AG04449 (cell line): ENCODE results near the gene SYT15.

ENCODE experiments used
- CTCF ChIA-PET: fragments of 350-600 bp; formaldehyde crosslinking; extraction: SDS; loops from one replicate; lab custom pipeline; 2021; ENCODE audit warnings: antibody characterized with exemption; lab: Yijun Ruan, JAX
- POLR2A ChIA-PET: fragments of 400-600, 350-600 bp; formaldehyde crosslinking; extraction: SDS; loops from one replicate; lab custom pipeline; 2020; ENCODE audit warnings: antibody characterized with exemption, inconsistent platforms; lab: Yijun Ruan, JAX
- DNase-seq: peaks from one replicate; pipeline ENCODE4 v3.0.0-alpha.2; 2010; ENCODE audit warnings: low read depth, low spot score
- H3K4me3 ChIP-seq: 2 replicates; pipeline ENCODE4 v1.5.1; 2011; ENCODE audit warnings: low read depth, mild to moderate bottlenecking, control low read depth, low read length
- TF ChIP-seq, protein P1 (sequence below): IDR thresholded peaks from one replicate; pipeline ENCODE4 v1.5.1; 2011; ENCODE audit warnings: mild to moderate bottlenecking, moderate library complexity, low read length, control low read depth, inconsistent platforms; ENCODE audit not compliant: insufficient read depth; ENCODE audit errors: missing control alignments

SYT15 gene

DNA sequence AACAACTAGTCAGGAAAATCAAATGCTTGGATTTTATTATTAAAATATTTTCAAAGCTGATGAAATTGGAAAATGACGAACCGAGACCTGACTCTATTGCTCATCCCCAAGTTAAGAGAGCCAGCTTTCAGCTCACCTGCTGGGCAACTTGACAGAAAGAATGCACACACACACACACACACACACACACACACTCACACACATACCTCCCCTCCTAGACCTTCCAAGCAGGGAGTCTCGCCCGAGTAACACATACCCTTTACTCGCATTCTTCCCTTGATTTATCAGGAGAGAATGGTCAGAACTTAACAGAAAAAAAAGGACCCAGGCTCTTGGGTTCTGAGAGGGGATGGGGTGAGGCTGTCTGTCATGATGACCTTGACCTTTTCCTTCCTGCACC lies 41.6 kb upstream of the SYT15 start:
- POLR2A ChIA-PET: no interaction called here
- H3K4me3 ChIP-seq: no peak overlapping the region
- CTCF ChIA-PET: interaction anchor here (0.9 to 2.1 kb wide), 3 partner anchors 9 to 308 kb away, joined by 3 to 6 read pairs (median 4); no protein-coding TSS in a partner anchor
- TF ChIP-seq, protein P1, sequence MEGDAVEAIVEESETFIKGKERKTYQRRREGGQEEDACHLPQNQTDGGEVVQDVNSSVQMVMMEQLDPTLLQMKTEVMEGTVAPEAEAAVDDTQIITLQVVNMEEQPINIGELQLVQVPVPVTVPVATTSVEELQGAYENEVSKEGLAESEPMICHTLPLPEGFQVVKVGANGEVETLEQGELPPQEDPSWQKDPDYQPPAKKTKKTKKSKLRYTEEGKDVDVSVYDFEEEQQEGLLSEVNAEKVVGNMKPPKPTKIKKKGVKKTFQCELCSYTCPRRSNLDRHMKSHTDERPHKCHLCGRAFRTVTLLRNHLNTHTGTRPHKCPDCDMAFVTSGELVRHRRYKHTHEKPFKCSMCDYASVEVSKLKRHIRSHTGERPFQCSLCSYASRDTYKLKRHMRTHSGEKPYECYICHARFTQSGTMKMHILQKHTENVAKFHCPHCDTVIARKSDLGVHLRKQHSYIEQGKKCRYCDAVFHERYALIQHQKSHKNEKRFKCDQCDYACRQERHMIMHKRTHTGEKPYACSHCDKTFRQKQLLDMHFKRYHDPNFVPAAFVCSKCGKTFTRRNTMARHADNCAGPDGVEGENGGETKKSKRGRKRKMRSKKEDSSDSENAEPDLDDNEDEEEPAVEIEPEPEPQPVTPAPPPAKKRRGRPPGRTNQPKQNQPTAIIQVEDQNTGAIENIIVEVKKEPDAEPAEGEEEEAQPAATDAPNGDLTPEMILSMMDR: no peak
- no peak for DNase-seq

DNA sequence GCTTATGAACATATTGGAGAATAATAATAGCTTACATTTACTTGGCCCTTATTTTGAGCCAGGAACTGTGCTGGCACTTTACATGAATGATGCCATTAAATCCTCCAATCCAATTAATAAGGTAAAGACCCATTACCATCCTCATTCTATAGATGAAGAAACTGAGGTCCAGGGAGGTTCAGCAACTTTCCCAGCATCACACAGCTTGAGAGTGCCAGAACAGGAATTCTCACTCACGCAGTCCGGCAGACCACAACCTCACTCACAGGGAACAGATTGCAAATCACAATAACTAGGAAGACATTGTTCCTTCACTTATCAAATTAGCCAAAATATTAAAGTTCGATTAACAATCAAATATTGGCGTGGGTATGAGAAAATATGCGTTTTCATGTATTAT lies 40.8 kb upstream of the SYT15 start:
- POLR2A ChIA-PET: no interaction called here
- no peak for DNase-seq
- CTCF ChIA-PET: interaction anchor here (0.9 to 2.1 kb wide), 3 partner anchors 8 to 309 kb away, joined by 3 to 6 read pairs (median 4); no protein-coding TSS in a partner anchor
- TF ChIP-seq, protein P1: no peak
- H3K4me3 ChIP-seq: no peak overlapping the region

DNA sequence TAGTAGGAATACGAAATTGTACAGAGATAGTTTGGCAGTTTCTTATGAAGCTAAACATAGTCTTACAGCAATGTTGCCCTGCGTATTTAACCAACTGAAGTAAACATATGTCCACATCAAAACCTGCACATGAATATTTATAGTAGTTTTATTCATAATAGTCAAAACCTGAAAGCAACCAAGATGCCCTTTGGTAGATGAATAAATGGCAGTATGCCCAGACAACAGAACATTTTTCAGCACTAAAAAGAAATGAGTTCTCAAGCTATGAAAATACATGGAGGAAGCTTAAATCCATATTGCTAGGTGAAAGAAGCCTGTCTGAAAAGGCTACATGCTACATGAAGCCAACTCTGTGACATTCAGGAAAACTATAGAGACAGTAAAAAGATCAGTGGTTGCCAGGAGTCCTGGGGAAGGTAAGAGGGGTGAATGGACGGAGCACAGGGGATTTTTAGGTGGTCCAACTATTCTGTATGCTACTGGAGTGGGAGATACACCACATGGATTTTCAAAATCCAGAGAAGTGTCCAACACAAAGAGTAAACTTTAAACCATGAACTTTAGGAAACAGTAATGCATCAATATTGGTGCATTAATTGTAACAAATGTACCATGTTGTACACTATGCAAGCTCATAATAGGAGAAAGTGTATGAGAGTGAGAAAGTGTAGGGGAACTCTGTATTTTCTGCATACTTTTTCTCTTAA lies 40.1 kb upstream of the SYT15 start:
- no peak for DNase-seq
- TF ChIP-seq, protein P1: no peak
- H3K4me3 ChIP-seq: no peak overlapping the region
- CTCF ChIA-PET: interaction anchor here (1.4 to 2.1 kb wide), 2 partner anchors 9 to 15 kb away, joined by 4 to 5 read pairs; no protein-coding TSS in a partner anchor
- POLR2A ChIA-PET: interaction anchor here (1.1 kb wide), 1 partner anchor 8 kb away, joined by 3 read pairs; no protein-coding TSS in a partner anchor

DNA sequence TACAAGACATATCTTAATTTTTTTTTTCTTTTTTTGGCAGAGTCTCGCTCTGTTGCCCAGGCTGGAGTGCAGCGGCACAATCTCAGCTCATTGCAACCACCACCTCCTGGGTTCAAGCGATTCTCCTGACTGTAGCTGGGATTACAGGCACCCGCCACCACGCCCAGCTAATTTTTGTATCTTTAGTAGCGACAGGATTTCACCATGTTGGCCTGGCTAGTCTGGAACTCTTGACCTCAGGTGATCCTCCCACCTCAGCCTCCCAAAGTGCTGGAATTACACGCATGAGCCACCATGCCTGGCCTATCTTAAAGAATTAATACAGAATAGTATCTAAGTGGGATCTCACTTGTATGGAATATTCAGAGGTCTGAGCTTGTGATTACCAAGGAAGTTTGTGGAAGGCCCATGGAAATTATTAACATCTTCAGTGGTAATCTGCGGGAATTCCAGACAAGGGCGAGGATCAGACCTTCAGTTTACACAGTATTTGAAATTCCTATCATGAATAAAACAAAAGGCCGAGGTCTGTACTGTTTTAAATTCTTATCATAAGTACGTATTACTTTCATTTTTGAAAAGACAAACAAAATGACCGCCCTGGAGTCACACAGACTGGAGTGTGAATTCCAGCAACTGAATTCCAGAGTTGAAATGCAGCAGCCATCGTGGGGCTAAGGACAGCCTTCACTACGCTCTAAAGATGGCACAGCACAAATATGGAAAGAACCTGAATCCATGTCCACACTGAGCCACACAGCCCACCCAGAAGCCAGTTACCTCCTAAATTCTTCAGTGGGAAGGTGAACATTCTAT lies 39.1 kb upstream of the SYT15 start:
- TF ChIP-seq, protein P1: no peak
- H3K4me3 ChIP-seq: no peak overlapping the region
- ChIA-PET POLR2A (interaction anchor here (0.7 to 1.1 kb wide), 2 partner anchors 9 to 13 kb away, joined by 3 read pairs; no protein-coding TSS in a partner anchor), CTCF (interaction anchor here (0.7 to 2.1 kb wide), 5 partner anchors 8 to 23 kb away, joined by 3 to 7 read pairs (median 5); no protein-coding TSS in a partner anchor)
- no peak for DNase-seq

DNA sequence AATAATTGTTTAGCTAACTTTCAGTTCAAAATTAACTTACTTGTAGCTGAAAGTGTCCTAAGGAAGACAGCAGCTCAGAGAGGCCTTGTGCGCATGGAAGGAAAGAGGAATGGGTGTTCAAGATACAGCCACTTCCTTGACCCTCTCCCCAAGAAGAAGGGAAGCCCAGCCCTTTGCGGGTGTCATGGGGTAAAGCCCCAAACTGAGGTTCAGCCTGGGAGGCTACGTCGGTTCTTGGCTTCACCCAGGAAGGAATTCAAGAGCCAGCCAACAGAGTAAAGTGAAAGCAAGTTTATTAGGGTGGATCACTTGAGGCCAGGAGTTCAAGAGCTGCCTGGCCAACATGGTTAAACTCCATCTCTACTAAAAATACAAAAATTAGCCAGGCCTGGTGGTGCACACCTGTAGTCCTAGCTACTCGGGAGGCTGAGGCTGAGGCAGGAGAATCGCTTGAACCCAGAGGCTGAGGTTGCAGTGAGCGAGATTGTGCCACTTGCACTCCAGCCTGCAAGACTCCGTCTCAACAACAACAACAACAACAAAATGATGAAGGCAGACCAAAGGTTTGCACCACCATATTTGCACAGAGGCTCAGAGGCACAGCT lies 38.4 kb upstream of the SYT15 start:
- POLR2A ChIA-PET: no interaction called here
- H3K4me3 ChIP-seq: no peak overlapping the region
- CTCF ChIA-PET: interaction anchor here (0.7 to 2.1 kb wide), 6 partner anchors 8 to 23 kb away, joined by 3 to 7 read pairs (median 4); no protein-coding TSS in a partner anchor
- DNase-seq: no peak
- TF ChIP-seq, protein P1: no peak
